ENCODE data around the gene PRSS22.

DNA sequence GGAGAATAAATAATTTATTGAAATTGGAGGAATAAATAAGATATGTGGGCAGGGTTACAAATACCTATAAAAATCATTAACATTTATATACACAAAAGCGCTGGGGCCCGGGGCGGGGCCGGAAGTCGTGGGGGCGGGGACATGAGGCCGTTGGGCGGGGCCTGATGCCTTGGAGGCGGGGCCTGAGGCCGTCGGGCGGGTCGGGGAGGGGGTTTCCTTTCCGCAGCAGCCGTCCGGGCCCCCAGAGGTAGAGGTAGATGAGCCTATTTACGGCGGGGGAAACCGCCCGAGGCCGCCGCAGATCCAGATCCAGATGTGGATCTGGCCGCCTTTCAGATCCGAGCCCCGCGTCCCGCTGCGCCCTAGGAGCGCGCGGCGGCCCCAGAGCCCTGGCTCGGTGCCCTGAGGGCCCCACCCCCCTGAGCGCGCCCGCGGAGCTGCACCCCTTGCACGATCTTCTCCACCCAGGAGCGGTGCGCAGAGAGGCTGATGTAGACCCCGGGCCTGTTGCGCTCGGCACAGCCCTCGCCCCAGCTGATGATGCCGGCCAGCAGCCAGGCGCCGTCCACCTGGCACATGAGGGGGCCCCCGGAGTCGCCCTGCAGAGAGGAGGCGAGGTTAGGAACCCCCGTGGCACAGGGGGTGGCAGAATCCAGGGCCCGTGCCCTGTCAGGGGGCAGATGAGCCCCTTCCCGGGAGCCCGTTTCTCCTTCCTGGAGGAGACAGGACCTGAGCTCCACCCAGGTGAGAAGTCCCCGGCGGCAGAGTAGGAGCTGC is 5.1 kb downstream of the PRSS22 start:
- TF ChIP-seq POLR2A (IDR thresholded peaks at IDR 0.05; ENCODE audit: low read length): no peak
- no peak for TF ChIP-seq GATA1 (IDR thresholded peaks at IDR 0.05; ENCODE audit: low read depth, low read length)
